ENCODE measurements around the gene CYP4Z1. TPM values are rescaled to one million over a fixed set of nuclear protein-coding genes. Genes with fewer than 3 reads are reported as not detected.
"Not testable (repeated sequence)": the region's sequence is repeated elsewhere in the genome, so short reads cannot be mapped to it uniquely, and the experiment has no call there.

Gene CYP4Z1
- total RNA-seq, 2 experiments from 2014 or later, result not detected

DNA sequence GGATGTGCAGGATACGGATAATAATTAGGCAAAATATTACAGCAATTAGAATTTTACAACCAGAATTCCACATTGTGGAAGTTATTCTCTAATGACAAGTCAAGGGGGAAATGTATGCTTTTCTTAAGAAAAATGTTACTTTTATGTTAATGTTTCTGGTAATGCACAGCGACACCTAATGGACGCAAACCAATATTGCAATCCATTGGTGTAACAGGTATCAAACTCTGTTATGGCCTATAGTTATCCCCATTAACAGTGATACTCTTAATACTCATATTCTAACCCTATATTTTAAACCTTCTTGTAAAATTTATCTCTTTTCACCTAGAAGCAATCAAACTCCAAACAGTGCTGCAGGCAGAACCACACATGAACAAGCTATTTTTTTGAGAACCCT is 22.3 kb downstream of the CYP4Z1 start:
- ATAC-seq; H3K4me3 Mint-ChIP-seq; H3K36me3 Mint-ChIP-seq (ENCODE audit: low read depth); POLR2A ChIA-PET; H3K4me1 Mint-ChIP-seq (ENCODE audit: low read depth); H3K9me3 Mint-ChIP-seq (ENCODE audit: insufficient read depth); H3K27me3 Mint-ChIP-seq (ENCODE audit: low read depth); H3K27ac Mint-ChIP-seq; CTCF ChIA-PET: not testable (repeated sequence)
- DNase-seq, result peak; percentile 60

DNA sequence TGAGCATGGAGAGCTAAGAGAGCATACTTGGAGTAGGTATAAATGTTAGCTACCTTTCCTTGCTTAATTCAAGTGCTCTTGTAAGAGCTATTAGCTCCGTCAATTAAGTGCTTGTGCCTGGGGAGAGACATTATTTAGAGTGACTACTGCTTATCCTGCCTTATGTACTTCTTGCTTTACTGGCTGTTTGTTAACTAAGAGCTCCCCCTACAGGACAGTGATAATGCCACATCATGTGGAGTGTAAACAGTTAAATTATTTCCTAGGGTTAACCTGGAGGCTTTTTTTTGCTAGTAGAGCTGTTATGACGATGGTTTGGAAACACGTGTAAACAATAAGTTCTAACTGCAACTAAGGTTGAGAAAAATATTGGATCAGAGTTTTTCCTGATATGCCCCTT is 24.4 kb downstream of the CYP4Z1 start:
- CTCF ChIA-PET, result not testable (repeated sequence)

DNA sequence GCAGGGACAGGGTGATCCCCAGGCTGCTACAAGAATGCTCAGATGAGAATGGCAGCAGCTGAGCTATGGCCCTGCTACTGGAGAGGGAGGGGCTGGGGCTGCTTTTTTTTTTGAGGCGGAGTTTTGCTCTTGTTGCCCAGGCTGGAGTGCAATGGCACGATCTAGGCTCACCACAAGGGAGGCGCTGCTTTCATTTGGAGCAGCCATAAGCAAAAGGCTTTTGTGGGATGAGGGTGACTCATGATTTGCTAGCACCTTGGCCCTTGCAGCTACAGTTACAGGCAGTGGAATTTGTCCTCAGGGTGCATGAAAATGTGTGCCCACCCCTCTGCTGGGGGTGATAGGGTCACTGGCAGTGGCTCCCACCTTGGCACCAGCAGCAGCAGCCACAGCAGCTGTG is 37.8 kb downstream of the CYP4Z1 start:
- H3K4me1 Mint-ChIP-seq (ENCODE audit: low read depth), result no peaks in the 10 kb centered on the region
- H3K27me3 Mint-ChIP-seq (ENCODE audit: low read depth), result peaks cover 5% of the 10 kb centered on the region
- no peak for DNase-seq
- peaks cover 7% of the 10 kb centered on the region for H3K9me3 Mint-ChIP-seq (ENCODE audit: insufficient read depth)
- H3K4me3 Mint-ChIP-seq, result no peak overlapping the region
- no peak overlapping the region for H3K27ac Mint-ChIP-seq
- H3K36me3 Mint-ChIP-seq (ENCODE audit: low read depth), result no peaks in the 10 kb centered on the region
- ChIA-PET POLR2A (no interaction called here), CTCF (no interaction called here)
- no peak for ATAC-seq

More for the DNA sequence above, 24.4 kb downstream of the CYP4Z1 start:
- ATAC-seq; H3K4me3 Mint-ChIP-seq; POLR2A ChIA-PET; H3K27me3 Mint-ChIP-seq (ENCODE audit: low read depth); DNase-seq; H3K36me3 Mint-ChIP-seq (ENCODE audit: low read depth); H3K27ac Mint-ChIP-seq; H3K4me1 Mint-ChIP-seq (ENCODE audit: low read depth); H3K9me3 Mint-ChIP-seq (ENCODE audit: insufficient read depth): not testable (repeated sequence)

DNA sequence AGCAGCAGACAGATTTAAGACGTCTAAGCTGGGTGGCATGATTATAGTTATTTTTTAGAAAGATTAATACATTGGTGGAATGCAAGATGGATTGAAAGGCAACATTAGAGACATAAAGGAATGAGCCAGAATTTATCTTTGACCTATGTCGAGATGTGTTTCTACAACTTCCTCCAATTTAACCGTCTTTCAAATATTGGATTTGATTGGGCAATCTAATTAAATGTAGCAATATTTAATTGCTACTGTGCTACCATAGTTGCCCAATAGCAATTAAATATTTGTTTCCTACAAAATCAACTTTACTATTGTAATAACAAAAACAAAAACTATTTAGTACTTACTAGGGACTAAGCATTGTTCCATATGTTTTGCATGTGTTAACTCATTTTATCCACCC is 39.8 kb downstream of the CYP4Z1 start:
- H3K4me3 Mint-ChIP-seq, result no peak overlapping the region
- peaks cover 7% of the 10 kb centered on the region for H3K9me3 Mint-ChIP-seq (ENCODE audit: insufficient read depth)
- no peaks in the 10 kb centered on the region for H3K36me3 Mint-ChIP-seq (ENCODE audit: low read depth)
- ATAC-seq (no peak), DNase-seq (no peak)
- ChIA-PET POLR2A (no interaction called here), CTCF (no interaction called here)
- H3K27ac Mint-ChIP-seq, result no peak overlapping the region
- peaks cover 5% of the 10 kb centered on the region for H3K27me3 Mint-ChIP-seq (ENCODE audit: low read depth)
- no peaks in the 10 kb centered on the region for H3K4me1 Mint-ChIP-seq (ENCODE audit: low read depth)

DNA sequence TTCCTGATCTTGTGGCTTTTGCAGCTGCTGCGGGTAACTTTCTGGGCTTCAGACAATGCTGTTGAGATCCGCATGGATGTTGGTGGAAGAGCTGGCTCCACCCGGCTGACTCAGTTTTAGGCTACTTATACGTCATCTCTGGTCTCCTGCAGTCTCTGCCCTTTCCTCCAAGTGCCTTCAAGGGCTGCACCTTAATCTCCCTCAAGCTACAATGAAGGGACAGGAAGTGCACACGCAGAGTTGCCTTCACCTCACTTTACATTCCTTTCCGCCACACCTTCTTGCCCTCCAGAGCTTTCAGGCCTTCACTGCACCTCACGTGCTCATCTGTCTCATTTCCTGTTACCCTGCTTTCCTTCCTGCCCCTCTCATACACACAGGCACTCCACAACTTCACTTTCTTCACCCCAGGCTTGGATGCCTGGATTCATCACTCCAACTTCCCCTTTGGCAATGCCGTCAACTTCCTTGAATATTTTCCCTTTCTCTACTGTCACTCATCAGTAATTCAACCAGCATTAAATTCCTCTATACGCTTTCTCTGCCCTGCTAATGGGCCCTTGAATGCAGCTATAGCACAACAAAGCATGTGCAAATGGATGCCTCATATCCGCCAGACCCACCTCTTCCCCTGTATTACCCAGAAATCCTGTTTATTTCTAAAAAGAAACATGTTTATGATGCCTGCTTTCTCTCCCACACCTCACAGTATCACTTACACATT is 41.0 kb downstream of the CYP4Z1 start:
- H3K27ac Mint-ChIP-seq; ATAC-seq; H3K36me3 Mint-ChIP-seq (ENCODE audit: low read depth); H3K4me3 Mint-ChIP-seq; CTCF ChIA-PET; DNase-seq; H3K9me3 Mint-ChIP-seq (ENCODE audit: insufficient read depth); H3K4me1 Mint-ChIP-seq (ENCODE audit: low read depth); H3K27me3 Mint-ChIP-seq (ENCODE audit: low read depth); POLR2A ChIA-PET: not testable (repeated sequence)

DNA sequence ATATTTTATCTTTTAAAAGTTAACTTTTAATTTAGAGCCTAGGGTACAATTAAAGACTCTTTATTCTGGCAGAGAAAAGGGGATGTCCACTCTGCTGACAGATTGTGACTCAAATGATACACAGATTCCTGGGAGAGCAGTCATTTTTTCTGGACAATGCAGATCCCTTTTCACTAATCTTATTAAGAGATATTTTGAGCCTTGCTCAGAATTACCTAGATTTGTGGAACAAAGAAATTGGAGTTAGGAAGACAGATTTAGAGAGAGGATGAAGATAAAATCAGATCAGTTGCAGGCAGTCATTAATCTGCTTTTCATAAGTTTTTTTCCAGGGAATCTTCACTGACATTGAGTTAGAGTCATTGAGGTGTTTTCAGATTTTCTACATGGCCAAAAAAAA is 42.5 kb downstream of the CYP4Z1 start:
- CTCF ChIA-PET; H3K27me3 Mint-ChIP-seq (ENCODE audit: low read depth): not testable (repeated sequence)

DNA sequence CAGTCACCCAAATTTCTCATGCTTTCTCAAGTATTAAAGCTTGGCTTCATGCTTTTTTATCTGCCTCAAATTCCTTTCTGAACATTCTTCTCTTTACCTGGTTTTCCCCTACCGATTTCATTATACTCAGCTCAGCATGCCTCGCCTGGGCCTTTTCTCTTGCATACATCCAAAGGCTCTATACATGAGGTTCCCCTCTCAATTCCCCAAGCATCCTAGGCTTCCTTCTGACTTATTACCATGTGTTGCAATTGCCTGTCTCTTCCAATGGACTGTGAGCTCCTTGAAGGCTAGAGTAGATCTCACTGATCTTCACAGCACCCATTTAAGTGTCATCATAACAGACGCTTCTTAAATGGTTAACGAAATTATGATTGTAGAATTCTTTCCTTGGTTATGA is 46.1 kb downstream of the CYP4Z1 start:
- ChIA-PET CTCF (no interaction called here), POLR2A (no interaction called here)
- no peak overlapping the region for H3K27ac Mint-ChIP-seq
- no peak overlapping the region for H3K4me3 Mint-ChIP-seq
- H3K27me3 Mint-ChIP-seq (ENCODE audit: low read depth), result peaks cover 2% of the 10 kb centered on the region
- no peaks in the 10 kb centered on the region for H3K4me1 Mint-ChIP-seq (ENCODE audit: low read depth)
- no peaks in the 10 kb centered on the region for H3K36me3 Mint-ChIP-seq (ENCODE audit: low read depth)
- H3K9me3 Mint-ChIP-seq (ENCODE audit: insufficient read depth), result no peaks in the 10 kb centered on the region
- ATAC-seq (no peak), DNase-seq (no peak)

More for the DNA sequence above, 42.5 kb downstream of the CYP4Z1 start:
- DNase-seq; H3K27ac Mint-ChIP-seq; ATAC-seq; POLR2A ChIA-PET; H3K4me3 Mint-ChIP-seq; H3K36me3 Mint-ChIP-seq (ENCODE audit: low read depth); H3K9me3 Mint-ChIP-seq (ENCODE audit: insufficient read depth); H3K4me1 Mint-ChIP-seq (ENCODE audit: low read depth): not testable (repeated sequence)

DNA sequence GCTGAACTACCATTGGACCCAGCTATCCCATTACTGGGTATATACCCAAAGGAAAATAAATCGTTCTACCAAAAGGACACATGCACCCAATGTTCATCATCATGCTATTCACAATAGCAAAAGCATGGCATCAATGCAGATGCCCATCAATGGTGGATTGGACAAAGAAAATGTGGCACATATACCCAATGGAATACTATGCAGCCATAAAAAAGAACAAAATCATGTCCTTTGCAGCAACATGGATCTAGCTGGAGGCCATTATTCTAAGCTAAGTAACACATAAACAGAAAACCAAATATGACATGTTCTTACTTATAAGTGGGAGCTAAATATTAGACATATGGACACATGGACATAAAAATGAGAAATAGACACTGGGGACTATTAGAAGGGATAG is 54.0 kb downstream of the CYP4Z1 start:
- H3K4me1 Mint-ChIP-seq (ENCODE audit: low read depth); POLR2A ChIA-PET; H3K4me3 Mint-ChIP-seq; H3K27ac Mint-ChIP-seq; H3K27me3 Mint-ChIP-seq (ENCODE audit: low read depth); ATAC-seq; H3K36me3 Mint-ChIP-seq (ENCODE audit: low read depth); CTCF ChIA-PET; DNase-seq; H3K9me3 Mint-ChIP-seq (ENCODE audit: insufficient read depth): not testable (repeated sequence)

DNA sequence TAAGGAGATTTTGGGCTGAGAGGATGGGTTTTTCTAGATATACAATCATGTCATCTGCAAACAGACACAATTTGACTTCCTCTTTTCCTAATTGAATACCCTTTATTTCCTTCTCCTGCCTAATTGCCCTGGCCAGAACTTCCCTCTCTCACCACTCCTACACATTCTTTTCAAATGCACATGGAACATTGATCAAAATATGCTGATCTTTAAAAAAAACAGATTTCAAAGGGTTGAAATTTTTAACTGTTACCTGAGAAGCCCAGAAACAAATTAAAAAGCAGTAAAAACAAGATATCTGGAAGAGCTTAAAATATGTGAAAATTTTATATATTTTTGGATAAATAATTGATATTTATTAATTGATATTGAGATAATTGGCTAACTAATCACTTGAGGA is 57.8 kb downstream of the CYP4Z1 start:
- DNase-seq; H3K27ac Mint-ChIP-seq; H3K36me3 Mint-ChIP-seq (ENCODE audit: low read depth); H3K27me3 Mint-ChIP-seq (ENCODE audit: low read depth); H3K9me3 Mint-ChIP-seq (ENCODE audit: insufficient read depth); H3K4me1 Mint-ChIP-seq (ENCODE audit: low read depth); POLR2A ChIA-PET; ATAC-seq; CTCF ChIA-PET; H3K4me3 Mint-ChIP-seq: not testable (repeated sequence)

DNA sequence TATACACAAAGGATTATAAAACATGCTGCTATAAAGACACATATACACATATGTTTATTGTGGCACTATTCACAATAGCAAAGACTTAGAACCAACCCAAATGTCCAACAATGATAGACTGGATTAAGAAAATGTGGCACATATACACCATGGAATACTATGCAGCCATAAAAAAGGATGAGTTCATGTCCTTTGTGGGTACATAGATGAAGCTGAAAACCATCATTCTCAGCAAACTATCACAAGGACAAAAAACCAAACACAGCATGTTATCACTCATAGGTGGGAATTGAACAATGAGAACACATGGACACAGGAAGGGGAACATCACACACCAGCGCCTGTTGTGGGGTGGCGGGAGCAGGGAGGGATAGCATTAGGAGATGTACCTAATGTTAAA is 60.0 kb downstream of the CYP4Z1 start:
- H3K27ac Mint-ChIP-seq; H3K36me3 Mint-ChIP-seq (ENCODE audit: low read depth); CTCF ChIA-PET; H3K4me1 Mint-ChIP-seq (ENCODE audit: low read depth); H3K4me3 Mint-ChIP-seq; H3K27me3 Mint-ChIP-seq (ENCODE audit: low read depth); ATAC-seq; DNase-seq; POLR2A ChIA-PET; H3K9me3 Mint-ChIP-seq (ENCODE audit: insufficient read depth): not testable (repeated sequence)

DNA sequence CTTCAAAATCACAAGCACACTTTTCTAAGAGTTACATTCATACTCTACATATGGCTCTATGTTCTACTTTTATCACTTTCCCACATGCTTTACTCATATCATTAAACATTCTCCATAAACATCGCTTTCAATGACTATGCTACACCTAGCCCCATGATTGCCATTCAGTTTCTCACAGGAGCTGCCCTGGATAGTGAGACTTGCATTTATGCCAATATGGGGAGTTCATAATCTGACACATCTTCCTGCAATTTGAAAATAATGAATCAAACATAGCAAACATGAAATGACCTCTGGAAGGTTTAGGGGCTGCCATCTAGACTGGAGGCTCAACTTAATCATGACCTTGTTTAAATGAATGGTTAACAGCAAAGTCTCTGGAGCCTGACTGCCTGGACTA is 61.2 kb downstream of the CYP4Z1 start:
- no peaks in the 10 kb centered on the region for H3K4me1 Mint-ChIP-seq (ENCODE audit: low read depth)
- H3K27me3 Mint-ChIP-seq (ENCODE audit: low read depth), result peaks cover 6% of the 10 kb centered on the region
- no peak overlapping the region for H3K27ac Mint-ChIP-seq
- H3K9me3 Mint-ChIP-seq (ENCODE audit: insufficient read depth), result no peaks in the 10 kb centered on the region
- DNase-seq (no peak), ATAC-seq (no peak)
- POLR2A ChIA-PET, result no interaction called here
- no peak overlapping the region for H3K4me3 Mint-ChIP-seq
- H3K36me3 Mint-ChIP-seq (ENCODE audit: low read depth), result no peaks in the 10 kb centered on the region
- CTCF ChIA-PET, result no interaction called here

DNA sequence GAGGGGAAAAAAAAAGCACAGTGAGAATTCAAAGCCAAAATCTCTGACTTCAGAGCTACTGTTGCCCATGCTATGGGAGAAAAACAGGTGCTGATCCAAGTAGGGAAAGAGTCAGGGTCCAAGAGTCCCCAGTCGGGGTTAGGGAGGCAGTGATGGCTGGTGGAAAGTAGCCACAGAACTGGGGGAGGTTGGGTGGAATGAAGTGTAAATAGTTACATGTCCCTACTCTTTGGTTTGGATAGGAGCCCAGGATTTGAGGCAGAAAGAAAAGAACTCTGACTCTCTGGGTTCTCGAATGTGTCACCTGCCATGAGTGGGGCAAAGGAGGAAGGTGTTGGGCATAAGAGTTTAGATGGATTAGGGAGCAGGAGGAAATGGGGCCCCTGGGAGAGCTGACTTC is 61.8 kb downstream of the CYP4Z1 start:
- DNase-seq; H3K9me3 Mint-ChIP-seq (ENCODE audit: insufficient read depth); CTCF ChIA-PET; H3K27ac Mint-ChIP-seq; POLR2A ChIA-PET; H3K36me3 Mint-ChIP-seq (ENCODE audit: low read depth); H3K4me3 Mint-ChIP-seq; ATAC-seq; H3K4me1 Mint-ChIP-seq (ENCODE audit: low read depth); H3K27me3 Mint-ChIP-seq (ENCODE audit: low read depth): not testable (repeated sequence)

DNA sequence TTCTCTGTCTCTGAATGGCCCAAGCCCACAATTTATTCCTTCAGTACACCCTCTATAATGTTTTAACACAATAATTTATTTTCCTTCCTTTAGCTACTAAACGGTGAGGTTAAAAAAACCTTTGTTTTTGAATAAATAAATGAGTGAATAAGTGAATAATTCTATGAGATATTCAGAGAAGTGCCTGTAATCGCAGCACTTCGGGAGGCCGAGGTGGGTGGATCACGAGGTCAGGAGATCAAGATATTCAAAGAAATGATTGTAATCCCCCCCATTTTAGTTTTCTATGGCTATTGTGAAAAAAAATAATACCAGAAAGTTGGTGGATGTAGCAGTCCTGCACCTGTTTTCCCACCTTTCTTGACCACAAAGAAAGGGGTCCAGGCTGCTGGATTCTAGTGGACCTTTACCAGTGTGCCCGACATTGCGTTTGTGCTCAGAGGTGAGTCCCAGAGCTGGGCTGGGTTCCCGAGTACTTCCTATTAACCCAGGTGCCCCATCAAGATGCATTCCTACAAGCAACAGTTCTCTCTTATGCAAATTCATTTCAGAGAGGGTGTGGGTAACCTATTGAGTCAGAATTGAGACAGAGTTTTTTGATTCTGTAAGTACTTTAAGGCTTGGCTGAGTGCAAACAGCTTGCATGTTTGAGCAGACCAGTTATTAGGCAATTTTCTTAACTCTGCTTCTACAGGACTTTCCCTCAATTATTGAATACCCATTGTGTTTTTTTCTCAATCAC is 62.6 kb downstream of the CYP4Z1 start:
- H3K36me3 Mint-ChIP-seq (ENCODE audit: low read depth); ATAC-seq; H3K4me1 Mint-ChIP-seq (ENCODE audit: low read depth); H3K27me3 Mint-ChIP-seq (ENCODE audit: low read depth); DNase-seq; CTCF ChIA-PET; H3K9me3 Mint-ChIP-seq (ENCODE audit: insufficient read depth); H3K27ac Mint-ChIP-seq; POLR2A ChIA-PET; H3K4me3 Mint-ChIP-seq: not testable (repeated sequence)
